GM19438 (cell line): ENCODE results near the gene BEX3.
"Not testable (repeated sequence)": the region's sequence is repeated elsewhere in the genome, so short reads cannot be mapped to it uniquely, and the experiment has no call there.

ENCODE experiments used
- ATAC-seq: cut with Tn5 transposase; IDR thresholded peaks from one replicate; pipeline ENCODE4 v1.9.1; 2021; ENCODE audit warnings: low read depth; ENCODE audit not compliant: unreplicated experiment

BEX3 gene

DNA sequence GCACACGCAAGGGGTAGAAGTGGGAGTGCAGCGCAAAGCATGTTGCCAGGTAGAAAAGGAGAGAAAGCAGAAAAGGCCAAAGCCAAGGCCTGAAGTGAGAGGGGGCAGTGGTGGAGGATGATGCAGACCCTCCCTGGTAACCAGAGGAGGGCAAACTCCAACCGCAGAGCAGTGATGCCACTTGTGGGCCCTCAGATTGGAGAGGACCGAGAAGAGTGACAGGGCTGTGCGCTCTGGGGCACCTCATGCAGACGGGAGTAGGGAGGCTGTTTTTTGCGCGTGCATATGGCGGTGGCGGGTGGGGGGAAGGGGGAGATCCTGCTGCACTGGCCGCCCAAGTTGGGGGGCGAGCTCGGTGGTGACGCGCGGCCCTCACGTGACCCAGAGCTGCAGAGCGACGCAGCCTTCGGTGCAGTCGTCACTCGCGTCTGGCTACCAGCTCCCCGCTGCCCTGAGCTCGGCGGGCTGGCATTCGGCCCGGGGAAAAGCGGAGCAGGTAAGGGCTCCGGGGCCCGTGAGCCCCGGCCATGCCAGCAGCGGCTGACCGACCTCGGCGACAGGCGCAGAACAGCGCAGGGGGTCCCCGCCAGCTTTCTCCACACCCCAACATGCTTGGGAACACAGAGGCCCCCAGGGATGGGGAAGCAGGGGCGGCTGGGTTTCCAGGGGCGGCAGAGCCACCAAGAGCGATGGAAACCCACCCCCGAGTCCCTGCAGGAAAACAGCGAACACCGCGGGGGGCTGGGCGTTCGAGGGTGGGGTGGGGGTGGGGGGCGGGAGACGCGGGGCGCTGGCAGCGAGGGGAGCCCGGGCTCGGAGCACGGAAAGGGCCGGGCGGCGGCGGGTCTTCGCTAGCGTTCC lies at the start of gene BEX3:
TSS of gene BEX3 (plus strand) at position 421 of the 861 bp plus-strand sequence. CDS start 984 bp downstream, outside the sequence.
- no peak for ATAC-seq

DNA sequence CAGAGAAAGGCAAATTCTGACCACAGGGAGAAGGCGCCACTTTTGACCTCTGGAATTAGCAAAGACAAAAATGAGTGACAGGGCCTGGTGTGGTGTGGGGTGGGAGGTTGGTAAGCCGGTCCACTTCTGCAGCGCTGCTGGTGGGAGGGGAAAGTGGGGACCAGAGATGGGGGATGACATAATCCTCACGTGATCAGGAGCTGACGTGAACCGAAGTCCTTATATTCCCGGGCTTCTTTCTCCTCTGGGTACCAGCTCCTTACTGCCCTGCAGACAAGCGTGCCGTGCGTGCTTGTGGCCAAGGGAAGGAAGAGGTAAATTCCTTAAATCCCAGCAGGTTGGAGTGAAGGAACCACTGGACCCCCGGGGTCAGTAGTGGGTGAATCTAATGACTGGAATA lies 46.3 kb upstream of the BEX3 start, which contains the start of gene TCEAL7:
TSS of gene TCEAL7 (plus strand) at position 249 of the 400 bp plus-strand sequence. CDS start 1,165 bp downstream, outside the sequence.
- no peak for ATAC-seq

- no peak for ATAC-seq
Observed at GRCh38 chrX:103330681-103331288, 45.6 kb upstream of the BEX3 start.

DNA sequence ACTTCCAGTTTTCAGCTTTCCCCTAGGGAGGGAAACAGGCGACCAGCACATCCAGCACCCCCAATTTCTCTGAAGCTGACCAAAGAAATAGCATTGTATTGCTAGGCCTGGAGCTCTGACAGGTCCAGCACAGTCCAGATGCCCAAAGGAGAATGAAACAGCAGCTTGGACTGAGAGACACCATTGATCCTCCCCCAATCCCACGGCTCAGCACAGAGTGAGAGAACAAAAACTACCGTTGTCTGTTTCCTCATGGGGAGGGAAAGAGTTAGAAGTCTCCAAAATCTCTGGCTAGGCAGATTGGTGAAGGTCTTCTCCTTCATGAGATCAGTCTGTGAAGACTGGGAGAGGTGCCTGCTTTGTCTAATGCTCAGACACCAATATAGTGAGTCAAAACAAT lies 37.7 kb upstream of the BEX3 start:
- ATAC-seq, result no peak

DNA sequence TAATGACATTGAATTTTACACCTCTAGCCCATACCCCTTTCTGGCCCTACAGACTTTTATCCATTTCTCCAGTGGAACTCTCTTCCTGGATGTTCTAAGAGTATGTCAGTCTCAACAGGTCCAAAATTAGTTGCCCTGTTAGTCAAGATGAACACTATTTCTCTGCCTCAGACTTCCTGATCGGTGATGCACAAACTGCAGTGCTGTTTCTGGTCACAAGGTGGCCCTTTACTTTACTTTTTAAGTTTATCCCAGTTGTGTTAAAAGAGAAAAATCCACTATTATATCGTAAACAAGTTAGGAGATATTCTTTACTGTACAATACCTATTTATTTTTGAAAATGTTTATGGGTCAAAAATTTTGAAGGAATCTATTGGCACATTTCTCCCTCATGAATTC lies 33.2 kb upstream of the BEX3 start:
- ATAC-seq, result peak; percentile 62

DNA sequence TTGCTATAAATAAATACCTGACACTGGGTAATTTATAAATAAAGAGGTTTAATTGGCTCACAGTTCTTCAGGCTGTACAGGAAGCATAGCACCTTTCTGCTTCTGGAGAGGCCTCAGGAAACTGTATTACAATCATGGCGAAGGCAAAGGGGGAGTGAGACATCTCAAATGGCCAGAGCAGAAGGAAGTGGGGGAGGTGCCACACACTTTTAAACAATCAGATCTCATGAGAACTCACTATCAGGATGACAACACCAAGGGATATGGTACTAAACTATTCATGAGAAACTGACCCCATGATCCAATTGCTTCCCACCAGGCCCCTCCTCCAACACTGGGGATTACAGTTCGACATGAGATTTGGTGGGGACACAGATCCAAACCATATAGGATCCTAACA lies 31.7 kb upstream of the BEX3 start:
- no peak for ATAC-seq

GRCh38 chrX:103347682-103348397 lies 28.5 kb upstream of the BEX3 start:
- no peak for ATAC-seq

DNA sequence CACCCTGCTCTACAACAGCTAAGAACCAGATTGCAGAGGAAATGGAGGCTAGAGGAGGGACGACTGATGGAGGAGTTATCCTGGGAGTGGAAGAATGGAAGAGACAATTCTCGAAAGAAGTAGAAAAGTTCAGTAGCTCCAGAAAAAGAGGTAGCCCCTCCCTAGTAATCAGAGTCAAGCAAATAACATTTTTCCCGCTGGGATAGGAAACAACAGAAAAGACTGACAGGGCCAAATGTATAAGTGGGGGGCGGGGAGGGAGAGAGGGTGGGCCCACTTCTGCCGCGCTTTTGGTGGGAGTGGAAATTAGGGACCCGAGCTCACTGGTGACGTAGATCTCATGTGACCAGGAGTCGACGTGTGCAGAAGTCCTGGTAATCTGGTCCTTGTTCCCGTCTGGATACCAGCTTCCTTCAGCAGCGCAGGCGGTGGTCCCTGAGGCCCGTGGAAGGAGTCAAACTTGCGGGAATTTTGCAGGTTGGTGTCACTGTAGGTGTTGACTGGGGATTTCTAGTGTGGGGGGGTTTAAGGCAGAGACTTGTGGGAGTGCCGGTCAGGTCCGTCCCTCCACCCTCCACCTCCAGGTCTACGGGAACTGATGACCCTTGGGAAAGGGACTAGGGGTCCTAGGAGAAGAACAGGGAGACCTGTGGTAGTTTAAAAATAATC lies 20.1 kb upstream of the BEX3 start, which contains the start of gene TCEAL9:
TSS of gene TCEAL9 (plus strand) at position 377 of the 669 bp plus-strand sequence. CDS start 1,179 bp downstream, outside the sequence.
- ATAC-seq, result peak; percentile 78

- ATAC-seq, result peak; percentile 25
Observed at GRCh38 chrX:103356858-103357257, 19.5 kb upstream of the BEX3 start.

- no peak for ATAC-seq
Observed at GRCh38 chrX:103357871-103358270, 18.5 kb upstream of the BEX3 start.

- ATAC-seq, result not testable (repeated sequence)
Observed at GRCh38 chrX:103359605-103360004, 16.7 kb upstream of the BEX3 start.

DNA sequence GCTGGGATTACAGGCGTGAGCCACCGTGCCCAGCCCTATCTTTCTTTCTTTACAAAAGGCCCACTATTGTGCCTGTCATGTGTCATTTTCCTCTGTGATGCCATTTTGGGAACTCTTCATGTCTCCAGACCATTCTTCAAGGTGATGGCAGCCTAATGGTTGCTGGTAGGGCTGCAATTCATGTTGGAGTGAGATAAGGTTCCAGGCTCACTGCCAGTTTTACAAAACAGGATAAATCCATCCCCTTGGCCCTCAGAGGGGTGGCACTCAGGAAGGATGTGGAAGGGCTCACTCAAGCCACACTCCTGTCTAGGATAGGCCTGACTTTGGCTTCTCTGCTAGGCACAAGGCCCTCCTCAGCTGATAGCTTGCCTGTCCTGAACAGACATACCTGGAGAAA lies 16.2 kb upstream of the BEX3 start:
- no peak for ATAC-seq

DNA sequence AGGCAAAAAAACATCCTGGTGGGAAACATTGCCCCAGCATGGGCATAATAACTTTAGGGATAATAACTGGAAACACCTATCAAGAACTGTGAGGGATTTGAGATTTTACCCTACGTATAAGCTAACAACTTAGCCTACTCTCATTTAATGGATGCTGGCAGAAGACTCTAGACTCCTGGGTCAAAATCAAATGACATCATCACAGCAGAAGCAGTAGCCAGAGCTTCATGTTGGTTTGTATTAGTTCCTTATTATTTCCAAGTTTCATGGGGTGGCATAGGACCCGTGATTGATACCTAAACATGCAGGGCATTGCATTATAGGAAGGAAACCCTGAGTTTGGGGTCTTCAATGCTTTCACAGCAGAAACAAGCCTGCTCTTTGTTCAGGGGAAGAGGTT lies 15.4 kb upstream of the BEX3 start:
- ATAC-seq, result no peak

DNA sequence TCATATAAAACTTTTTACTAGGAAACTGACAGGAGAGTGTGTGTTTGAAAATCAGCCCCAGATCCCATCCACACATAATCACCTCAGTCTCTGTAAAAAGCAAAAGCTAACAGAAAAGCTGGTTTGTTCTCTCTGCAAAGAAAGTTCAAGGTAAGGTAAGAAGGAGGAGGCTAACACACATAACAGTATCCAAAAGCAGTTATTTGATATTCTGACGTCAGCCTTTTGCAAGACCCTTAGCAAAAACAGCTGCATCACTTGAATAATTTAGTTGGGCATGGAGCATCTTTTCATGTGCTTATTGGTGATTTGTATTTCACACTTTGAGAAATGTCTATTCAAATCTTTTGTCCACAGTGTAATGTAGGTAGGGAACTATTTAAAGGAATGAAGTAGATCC lies 14.5 kb upstream of the BEX3 start:
- no peak for ATAC-seq

DNA sequence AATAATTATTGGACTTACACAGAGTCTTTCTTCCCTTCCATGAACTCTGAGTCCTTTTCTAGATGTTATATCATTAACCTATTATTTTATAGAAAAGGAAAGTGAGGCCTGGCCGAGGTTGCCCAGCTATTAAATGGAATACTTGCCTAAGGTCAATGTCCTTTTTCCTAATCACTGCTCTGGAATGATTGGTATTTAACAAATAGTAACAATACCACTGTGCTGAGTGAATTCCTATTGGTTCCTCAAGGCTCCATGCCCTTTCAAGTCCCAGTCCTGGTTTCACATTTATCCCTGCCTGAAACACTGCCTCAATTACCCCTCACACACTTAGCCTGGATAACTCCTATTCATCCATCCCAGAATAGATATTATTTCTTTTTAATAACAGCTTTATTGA lies 13.9 kb upstream of the BEX3 start:
- no peak for ATAC-seq

DNA sequence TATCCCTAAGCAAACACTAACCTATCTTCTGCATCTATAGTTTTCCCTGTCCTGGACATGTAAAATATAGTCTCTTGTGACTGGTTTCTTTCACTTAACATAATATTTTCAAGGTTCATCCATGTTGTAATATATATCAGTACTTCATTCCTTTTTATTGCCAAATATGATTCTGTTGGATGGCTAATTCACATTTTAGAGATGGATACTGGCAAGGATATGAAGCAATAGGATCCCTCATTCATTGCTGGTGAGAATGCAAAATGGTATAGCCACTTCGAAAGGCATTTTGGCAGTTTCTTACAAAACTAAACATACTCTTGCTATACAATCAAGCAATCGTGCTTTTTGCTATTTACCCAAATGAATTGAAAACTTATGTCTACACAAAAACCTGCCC lies 13.3 kb upstream of the BEX3 start:
- no peak for ATAC-seq

DNA sequence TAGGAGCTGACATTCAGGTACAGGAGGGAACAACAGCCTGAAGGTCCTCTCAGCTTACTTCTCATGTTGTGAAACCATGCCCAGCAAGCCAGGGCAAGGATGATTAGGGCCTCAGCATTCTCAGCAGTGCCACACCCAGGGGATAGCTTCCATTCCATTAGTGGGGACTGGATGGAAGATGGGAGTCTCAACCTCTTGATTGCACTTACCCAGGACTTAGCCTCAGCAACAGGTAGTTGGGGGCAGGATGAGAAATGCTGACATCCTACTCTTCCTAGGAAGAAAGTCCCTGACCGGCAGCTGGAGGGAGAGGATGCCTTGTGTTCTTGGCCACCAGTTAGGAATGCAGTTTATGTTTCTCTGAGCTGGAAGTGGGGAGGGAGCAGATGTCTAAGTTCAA lies 8.8 kb upstream of the BEX3 start:
- ATAC-seq, result no peak

DNA sequence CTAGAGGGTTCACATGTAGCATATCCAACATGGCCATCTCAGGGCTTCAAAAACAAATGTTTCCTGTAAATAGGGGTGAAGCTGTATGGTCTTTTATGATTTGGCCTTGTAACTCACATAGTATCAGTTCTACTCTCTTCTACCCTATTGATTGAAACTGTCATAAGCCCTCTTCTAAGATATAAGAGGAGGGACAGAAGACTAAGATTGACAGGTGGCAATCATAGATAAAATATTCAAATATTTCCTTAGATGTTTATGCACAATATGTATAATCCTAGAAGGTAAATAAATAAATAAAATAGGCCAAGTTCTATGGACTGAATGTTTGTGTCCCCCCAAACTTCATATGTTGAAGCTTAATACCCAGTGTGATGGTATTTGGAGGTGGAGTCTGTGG lies 6.9 kb upstream of the BEX3 start:
- ATAC-seq, result no peak

DNA sequence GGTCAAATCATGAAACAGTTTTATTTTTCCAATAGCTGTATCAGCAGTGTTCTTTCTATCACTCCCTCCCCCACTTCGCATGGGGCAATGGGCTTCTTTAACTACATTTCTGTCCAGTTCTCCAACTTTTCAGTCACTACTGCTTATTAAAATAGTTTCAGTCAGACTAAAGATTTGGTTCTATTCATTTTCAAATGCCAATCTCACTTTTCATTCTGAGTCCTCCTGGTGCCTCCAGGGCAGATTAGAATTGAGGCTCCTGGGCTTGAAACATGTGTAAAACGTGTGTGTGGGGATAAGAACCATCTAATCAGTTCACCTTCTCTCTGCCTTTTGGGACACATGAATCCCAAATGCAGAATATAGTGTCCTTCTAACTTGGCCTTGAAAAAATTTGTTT lies 3.5 kb upstream of the BEX3 start:
- ATAC-seq, result no peak

DNA sequence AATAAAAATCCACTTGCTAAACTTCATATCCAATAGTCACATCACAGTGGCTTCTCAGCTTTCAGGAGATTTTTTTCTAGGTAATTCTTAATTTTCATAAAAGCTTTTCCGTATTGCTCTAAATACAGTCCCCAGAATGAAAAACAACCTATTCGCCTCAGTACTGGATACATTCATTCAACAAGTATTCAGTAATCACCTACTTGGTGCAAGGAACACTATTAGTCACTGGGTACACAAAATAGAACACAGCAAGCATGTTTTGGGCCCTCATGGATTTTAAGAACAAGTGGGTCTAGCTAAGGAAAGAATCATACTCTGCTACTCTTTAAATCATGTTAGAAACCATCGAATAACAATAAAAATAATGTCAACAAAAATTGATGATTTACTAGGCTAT lies 2.8 kb upstream of the BEX3 start:
- ATAC-seq, result no peak

- ATAC-seq, result no peak
Observed at GRCh38 chrX:103376979-103377324, 614 bp downstream of the BEX3 start.
